ENCODE data around the gene EVC2. TPM values are rescaled to one million over a fixed set of nuclear protein-coding genes. Genes with fewer than 3 reads are reported as not detected.

The EVC2 gene
- total RNA-seq, 2 experiments from 2014 or later: 0.68 to 0.69 TPM

DNA sequence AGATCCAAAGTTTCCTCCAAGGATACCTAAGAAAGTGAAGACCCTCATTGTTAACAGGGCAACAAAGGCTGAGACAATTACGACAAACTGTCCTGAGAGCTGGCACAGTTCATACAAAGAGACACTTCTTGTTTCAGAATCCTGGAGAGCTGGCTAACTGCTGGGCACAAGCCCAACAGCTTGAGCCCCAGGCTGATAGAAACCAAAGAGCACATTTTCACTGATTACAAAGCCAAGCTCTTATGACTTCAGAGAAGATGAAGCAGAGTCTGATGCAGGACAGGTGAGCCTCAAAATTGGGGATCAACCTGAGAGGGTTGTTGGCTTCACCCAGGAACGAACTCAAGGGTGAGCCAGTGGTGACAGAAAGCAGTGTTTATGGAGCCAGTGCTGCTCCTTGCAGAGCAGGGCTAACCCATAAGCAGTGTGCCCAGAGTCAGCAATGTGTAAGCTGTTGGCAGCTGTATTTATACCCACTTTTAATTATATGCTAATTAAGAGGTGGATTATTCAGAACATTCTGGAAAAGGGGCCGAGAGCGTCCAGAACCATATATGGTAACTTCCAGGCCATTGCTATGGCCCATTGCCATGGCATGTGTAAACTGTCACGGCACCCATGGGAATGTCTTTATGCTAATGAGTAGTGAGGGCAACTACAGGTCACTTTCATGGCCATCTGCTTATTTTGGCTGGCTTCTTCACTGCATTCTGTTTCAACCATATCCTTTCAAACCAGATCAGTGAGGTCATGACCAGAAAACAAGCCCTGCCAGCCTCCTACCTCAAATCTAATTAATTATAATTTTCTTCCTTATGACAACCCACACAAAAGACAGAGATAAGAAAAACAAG lies 183.7 kb downstream of the EVC2 start:
- no peaks in the 10 kb centered on the region for H3K4me1 Mint-ChIP-seq
- H3K4me3 Mint-ChIP-seq: no peak overlapping the region
- no peaks in the 10 kb centered on the region for H3K36me3 Mint-ChIP-seq
- peaks cover 9% of the 10 kb centered on the region for H3K9me3 Mint-ChIP-seq
- ATAC-seq (ENCODE audit: low read depth) (no peak), DNase-seq (no peak)
- H3K27ac Mint-ChIP-seq: no peak overlapping the region
- no peaks in the 10 kb centered on the region for H3K27me3 Mint-ChIP-seq
- POLR2A ChIA-PET: no interaction called here

DNA sequence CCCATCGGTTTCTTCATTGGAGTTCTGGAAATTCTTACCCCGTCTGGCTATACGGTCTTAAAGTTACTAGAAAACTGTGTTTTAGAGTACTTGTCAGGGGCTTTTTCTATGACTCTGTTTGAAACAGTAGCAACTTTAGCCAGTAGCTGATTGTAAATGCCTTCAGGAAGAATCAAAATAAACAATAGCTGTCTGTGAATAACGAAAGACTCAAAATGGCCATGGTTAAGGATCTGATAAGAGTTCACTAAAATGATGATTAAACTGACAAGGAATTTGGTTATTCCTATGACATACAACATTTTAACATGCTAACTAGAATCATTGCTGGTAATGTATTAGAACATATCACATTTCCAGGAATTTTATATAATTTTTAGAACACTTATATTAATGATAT lies 191.0 kb downstream of the EVC2 start:
- Mint-ChIP-seq H3K4me1 (no peaks in the 10 kb centered on the region), H3K9me3 (peaks cover 1% of the 10 kb centered on the region), H3K27me3 (no peaks in the 10 kb centered on the region), H3K36me3 (no peaks in the 10 kb centered on the region), H3K27ac (no peak overlapping the region), H3K4me3 (no peak overlapping the region)
- POLR2A ChIA-PET: no interaction called here
- ATAC-seq (ENCODE audit: low read depth) (no peak), DNase-seq (no peak)

DNA sequence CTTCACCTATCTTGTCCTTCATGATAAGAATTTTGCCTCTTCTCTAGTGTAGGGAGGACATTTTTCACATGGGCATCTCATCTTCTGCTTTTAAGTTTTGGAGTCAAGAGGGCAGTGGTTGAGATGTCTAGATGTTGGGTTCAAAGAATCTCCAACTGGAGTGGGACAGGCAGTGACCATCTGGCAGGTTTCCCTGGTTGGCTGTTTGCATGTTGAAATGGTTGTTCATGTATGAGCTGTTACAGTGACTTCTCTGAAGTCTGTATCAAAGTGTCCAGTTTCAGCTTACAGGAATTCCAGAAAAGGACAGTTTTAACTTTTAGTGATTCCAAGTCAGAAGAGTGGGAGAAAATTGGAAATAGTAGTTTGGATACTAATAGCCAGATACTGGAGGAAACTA lies 192.7 kb downstream of the EVC2 start:
- no peak for ATAC-seq (ENCODE audit: low read depth)
- H3K36me3 Mint-ChIP-seq: no peaks in the 10 kb centered on the region
- POLR2A ChIA-PET: no interaction called here
- no peak overlapping the region for H3K4me3 Mint-ChIP-seq
- H3K4me1 Mint-ChIP-seq: no peaks in the 10 kb centered on the region
- peaks cover 1% of the 10 kb centered on the region for H3K9me3 Mint-ChIP-seq
- no peak overlapping the region for H3K27ac Mint-ChIP-seq
- DNase-seq: no peak
- H3K27me3 Mint-ChIP-seq: no peaks in the 10 kb centered on the region

Other genes with a start within 250 kb of the EVC2 start
- under 1 TPM; 0.36 to 0.68 TPM for gene EVC, start 2.6 kb upstream of the EVC2 start, total RNA-seq
- not detected for gene CRMP1, start 184.5 kb upstream of the EVC2 start, total RNA-seq